A673 (cell line): ENCODE data around the gene KCTD14.
"Not testable (repeated sequence)": the region's sequence is repeated elsewhere in the genome, so short reads cannot be mapped to it uniquely, and the experiment has no call there.

ENCODE experiments used
- CTCF ChIP-seq: fragments of 300-800, 200-600 bp; sonication (generic); conservative IDR thresholded peaks from 2 replicates; pipeline ENCODE4 v1.5.1; 2017; ENCODE audit warnings: low read depth, mild to moderate bottlenecking, antibody characterized with exemption, low read length, moderate library complexity, mixed read lengths
- EZH2 ChIP-seq: fragments of 200-600 bp; sonication (generic); IDR thresholded peaks from 2 replicates; pipeline ENCODE4 v1.6.1; 2017; ENCODE audit warnings: borderline replicate concordance, low read depth, mild to moderate bottlenecking, mixed read lengths, antibody characterized with exemption, low read length; ENCODE audit not compliant: poor library complexity, severe bottlenecking

- TF ChIP-seq CTCF, EZH2: not testable (repeated sequence)
Measured at GRCh38 chr11:78059749-78060328, 36.8 kb upstream of the KCTD14 start.
